ENCODE measurements around the gene IKZF4.

GRCh38 chr12:56040151-56040550 is 19.3 kb downstream of the IKZF4 start:
- TF ChIP-seq CTCF (IDR thresholded peaks at IDR 0.05): no peak
- no peak for TF ChIP-seq ZFX (IDR thresholded peaks at IDR 0.05; ENCODE audit: borderline replicate concordance)
